GM19452 (cell line): ENCODE measurements around the gene PHOSPHO2.

Experiments
- ATAC-seq: cut with Tn5 transposase; IDR thresholded peaks from one replicate; pipeline ENCODE4 v1.9.1; 2021; ENCODE audit not compliant: unreplicated experiment

PHOSPHO2 gene

DNA sequence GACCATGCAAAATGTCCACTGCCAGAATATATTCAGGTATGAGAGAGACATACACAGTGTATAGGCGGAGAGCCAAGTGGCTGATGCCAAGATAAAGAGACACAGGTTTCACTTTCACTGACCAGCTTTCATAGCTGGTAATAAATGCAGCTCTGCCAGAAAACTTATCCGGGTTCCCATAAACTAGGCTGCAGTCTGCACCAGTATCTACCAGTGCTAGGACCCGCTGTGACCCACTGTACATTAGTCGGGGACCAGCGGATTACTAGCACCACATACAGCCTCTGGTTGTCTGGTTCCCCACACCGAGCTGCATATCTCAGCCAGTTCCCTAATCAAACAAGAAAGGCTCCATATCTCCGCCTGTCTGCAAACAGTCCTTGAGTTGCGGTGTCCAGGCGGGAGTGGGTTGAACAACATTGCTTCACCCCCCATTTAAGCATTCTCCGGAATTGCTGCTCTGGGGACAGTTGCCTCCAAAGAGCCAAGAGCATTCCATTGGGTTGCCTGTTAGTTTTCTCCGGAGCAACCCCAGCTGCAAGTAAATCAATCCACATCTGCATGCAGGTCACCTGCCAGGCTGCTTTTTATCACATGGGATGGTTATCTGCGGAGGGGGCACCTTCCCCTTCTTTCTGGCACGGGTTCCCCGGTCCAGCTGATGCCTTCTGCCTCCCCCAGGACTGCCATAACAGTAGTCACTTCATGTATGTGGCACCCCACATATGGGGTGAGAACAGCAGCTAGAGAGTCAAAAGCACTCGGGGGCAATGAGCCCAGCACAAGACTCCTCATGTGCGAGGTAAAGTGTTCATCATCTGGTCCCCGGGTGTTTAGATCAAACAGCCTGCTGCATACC is 21.3 kb downstream of the PHOSPHO2 start:
- ATAC-seq, result no peak

DNA sequence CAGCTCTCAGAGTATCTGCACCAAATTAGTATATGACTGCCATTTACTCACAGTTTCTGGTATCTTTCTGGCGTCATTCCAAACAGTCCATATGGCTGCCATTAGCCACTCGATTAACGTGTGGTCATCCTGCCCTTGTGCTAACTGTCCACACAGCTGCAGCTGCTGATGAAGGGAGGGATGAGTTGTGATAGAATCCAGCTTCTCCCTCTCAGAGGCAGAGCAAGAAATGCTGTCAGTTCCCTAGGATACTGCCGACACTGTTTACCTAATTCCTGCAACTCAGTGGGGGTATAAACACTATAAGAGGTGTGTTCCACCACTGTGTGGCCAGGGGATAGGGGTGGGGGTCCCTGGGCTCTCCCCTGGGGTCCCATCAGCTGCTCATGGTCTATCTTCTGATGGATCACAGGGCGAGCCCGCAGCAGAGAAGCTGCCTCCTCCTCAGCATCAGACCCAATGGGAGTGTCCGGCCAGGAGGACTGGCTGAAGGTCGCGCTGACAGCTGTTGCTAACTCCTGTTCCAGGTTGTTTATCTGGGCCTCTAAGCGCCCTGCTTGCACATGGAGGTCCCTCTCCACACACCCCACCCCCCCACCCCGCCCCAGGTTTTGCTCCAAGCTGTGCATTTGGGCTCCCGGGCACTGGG is 22.1 kb downstream of the PHOSPHO2 start:
- ATAC-seq, result no peak

DNA sequence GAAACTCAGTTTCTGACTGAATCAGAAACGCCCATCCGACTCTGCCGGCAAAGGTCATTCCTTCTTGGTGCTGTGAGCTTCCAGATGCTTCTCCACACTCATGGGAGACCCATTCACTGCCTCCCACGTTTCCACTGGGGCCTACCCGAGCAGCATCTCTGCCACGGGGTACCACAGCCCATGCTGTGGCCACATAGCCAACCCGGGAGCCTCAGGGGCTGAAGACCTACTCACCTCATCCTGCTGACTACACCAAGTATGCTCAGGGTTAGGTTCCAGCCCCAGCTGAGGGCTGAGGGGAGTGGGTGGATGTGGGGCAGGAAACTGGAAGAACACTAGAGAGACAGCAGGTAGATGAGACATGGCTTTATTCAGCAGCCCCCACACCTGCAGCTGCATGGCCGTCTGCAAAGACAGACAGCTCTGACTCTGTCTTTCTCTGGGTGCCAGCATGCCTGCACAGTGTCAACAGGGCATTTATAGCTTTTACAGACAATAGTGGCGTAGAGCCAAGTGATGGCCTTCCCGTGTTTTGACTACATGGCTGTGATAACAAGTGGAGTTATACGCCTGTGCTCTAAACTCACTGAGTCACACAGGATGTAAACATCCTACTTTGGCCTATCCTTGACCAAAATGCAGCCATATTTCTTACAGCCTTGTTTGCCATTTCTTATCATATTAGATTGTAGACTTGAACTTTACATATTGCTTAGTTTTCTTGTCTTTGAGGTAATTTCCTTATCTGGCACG is 22.8 kb downstream of the PHOSPHO2 start:
- no peak for ATAC-seq

DNA sequence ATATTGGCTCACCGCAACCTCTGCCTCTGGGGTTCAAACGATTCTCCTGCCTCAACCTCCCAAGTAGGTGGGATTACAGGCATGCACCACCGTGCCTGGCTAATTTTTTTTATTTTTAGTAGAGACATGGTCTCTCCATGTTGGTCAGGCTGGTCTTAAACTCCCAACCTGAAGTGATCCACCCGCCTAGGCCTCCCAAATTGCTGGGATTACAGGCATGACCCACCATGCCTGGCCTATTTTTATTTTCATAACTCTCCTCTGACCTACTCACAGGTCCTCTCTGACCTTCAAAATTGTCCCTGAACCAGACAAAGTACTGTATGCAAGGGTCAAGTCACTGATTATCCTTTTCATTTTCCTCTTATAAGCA is 23.4 kb downstream of the PHOSPHO2 start:
- ATAC-seq, result no peak

DNA sequence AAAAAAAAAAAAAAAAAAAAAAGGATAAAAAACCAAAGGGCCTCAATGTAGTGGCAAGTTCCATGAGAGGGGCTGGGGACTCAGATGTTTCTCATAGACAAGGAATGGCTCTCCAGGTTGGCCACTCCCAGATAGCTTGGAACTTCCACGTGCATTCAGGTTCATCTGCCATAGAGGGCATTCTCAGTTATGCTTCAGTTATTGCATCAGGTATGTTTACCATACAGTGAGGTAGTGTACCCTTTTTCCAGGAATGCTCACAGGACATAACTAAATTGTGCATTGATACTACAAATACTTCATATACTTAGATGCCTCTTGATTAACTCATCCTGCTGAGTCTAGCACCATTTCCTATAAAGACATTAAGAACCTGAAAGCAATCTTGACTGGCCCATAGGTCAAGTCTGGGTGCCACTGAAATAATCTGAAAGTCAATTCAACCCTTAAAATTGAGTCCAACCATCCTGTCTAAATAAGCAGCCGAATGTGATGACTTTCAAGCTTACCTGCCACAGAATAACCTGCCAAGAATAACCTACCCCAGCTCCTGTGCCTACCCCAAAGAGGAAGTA is 24.7 kb downstream of the PHOSPHO2 start:
- ATAC-seq, result no peak

DNA sequence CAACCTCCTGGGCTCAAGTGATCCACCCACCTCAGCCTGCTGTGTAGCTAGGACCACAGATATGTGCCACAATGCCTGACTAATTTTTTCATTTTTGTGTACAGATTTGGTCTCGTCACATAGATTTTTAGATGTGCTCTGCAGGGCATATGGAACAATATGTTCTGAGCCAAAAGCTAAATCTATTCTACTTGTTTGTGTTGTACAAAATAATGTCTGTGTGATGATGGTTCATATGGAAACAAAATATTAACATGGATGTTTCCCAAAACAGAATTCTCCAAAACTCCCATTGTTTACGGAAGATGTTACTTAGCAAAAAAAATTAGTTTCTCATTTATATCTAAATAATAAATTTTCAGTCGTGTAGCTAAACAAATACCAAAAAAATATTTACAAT is 26.7 kb downstream of the PHOSPHO2 start:
- ATAC-seq, result no peak

DNA sequence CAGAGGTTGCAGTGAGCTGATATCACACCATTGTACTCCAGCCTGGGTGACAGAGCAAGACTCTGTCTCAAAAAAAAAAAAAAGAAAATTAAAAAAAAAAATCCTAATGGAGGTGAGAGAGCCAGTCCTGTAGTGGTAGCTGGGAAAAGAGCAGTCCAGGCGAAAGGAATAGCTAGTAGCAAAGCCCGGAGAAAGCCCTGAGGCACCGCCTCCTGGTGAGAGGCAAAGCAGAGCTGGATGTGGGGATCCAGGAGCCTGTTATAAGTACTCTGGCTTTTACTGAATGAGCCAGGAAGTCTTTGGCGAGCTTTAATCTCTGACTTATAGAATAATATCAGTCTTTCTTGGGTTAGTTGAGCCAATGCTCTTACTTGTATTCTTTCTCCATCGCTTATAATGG is 32.8 kb downstream of the PHOSPHO2 start:
- no peak for ATAC-seq

DNA sequence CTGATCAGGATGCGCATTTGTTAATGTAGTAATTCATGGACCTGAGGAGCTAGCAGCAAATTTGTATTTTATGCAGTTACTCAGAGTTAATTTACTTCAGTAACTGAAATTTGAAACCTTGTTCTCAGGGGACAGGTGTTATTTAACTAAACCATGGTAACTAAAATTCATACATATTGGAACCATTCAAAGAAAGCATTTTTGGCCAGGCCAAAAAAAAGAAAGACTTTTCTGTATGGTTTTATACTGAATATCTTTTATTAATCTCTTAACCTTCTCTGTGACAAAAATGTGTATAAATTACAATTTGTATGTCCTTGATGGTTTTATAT is 35.0 kb downstream of the PHOSPHO2 start:
- no peak for ATAC-seq

DNA sequence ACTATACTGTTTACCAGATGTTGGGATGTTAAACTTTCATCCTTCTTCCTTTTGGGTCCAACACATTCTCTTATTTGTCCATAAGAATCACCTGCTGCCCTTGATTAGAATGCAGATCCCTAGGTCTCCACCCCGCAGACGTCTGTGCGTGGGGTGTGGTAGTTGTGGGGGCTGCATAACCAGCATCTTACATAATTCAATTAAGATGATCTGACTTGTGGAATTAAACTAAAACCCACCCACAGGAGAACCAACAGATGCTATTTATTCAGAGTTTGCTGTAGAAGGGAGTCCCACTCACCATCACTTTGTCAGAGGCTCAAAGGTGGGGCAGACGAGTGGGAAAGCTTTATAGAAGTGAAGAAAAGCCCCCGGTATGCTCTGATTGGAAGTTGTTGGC is 37.8 kb downstream of the PHOSPHO2 start:
- no peak for ATAC-seq

DNA sequence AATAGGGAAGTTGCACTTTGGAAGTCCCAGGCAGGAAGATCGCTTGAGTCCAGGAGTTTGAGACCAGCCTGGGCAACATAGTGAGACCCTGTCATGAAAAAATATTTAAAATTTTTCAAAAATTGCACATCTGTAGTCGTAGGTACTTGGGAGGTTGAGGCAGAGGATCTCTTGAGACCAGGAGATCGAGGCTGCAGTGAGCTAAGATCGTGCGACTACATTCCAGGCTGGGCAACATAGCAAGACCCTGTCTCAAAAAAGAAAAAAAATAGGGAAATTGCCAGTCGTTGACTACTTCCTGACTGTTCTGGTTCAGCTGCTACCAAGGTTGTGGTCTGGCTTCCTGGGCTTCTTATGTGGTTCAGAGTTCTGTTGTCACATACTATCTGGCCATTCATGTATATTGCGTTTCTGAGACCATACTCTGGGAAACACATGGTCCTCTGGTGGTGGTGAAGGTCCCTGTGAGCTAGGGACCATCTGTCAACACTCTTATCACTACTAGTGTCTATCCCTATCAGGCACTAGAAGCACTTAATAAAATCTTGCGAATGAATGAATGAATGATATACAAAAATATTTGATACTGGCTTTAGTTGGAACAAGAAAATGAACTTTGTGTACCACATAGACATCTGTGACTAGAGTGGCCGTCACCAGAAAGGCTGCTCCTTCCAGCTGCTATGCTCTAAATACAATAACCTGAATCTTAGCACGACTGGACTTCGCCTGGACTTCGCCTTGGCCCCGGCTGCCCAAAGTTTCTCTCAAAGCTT is 38.5 kb downstream of the PHOSPHO2 start:
- ATAC-seq, result no peak

DNA sequence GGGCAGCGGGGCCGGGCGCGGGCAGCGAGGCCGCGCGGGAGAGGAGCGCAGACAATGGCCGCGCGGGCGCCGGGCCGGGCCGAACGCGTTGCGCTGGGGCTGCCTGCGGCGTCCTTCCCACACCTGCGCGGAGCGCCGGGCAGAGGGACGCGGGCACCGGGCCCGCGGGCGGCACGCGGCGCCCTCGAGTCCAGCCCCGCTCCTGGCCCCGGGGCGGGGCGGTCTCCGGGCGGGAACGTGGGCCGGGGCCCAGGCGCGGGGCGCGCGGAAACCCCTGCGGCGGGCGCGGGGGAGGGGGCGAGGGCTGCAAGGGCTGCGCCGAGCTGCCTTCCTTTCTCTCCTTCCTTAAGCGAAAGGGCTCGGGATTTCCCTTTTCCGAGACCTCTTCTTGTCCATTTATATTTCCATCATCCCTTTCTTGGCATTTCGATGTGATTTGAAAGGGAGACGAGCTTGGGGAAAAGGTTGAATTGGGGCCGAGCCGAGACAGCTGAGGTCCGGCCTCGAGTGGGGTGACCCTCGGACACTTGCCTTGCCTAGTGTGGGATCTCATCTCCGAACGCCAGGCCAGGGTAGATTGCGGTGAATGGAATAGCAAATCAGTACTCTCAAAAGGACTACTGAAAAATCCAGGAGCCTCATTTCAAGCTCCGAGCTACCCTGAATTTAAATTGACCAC is 40.0 kb downstream of the PHOSPHO2 start:
- ATAC-seq, result peak; percentile 47

DNA sequence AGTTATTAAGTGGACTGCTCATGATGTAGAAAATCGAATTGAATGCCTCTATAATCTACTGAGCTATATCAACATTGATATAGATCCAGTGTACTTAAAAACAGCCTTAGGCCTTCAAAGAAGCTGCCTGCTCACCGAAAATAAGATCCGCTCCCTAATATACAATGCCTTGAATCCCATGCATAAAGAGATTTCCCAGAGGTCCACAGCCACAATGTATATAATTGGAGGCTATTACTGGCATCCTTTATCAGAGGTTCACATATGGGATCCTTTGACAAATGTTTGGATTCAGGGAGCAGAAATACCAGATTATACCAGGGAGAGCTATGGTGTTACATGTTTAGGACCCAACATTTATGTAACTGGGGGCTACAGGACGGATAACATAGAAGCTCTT is 41.4 kb downstream of the PHOSPHO2 start:
- no peak for ATAC-seq

DNA sequence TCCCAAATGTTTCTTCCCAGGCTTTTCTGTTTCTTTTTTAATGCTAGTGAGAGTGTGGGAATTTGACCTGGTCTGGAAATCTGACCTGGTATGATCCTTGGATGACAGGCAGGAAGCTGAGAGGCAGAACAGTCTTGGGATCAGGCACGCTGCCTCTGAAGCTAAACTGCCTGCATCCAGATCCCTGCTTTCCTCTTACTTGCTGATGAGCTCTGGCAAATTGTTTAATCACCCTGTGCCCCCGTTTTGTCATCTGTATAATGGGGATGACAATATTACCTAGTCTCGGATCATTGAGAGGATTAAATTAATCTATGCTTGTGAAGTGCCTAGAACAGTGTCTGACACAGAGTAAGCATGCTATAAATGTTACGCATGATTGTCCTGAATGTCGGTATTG is 42.6 kb downstream of the PHOSPHO2 start:
- no peak for ATAC-seq

DNA sequence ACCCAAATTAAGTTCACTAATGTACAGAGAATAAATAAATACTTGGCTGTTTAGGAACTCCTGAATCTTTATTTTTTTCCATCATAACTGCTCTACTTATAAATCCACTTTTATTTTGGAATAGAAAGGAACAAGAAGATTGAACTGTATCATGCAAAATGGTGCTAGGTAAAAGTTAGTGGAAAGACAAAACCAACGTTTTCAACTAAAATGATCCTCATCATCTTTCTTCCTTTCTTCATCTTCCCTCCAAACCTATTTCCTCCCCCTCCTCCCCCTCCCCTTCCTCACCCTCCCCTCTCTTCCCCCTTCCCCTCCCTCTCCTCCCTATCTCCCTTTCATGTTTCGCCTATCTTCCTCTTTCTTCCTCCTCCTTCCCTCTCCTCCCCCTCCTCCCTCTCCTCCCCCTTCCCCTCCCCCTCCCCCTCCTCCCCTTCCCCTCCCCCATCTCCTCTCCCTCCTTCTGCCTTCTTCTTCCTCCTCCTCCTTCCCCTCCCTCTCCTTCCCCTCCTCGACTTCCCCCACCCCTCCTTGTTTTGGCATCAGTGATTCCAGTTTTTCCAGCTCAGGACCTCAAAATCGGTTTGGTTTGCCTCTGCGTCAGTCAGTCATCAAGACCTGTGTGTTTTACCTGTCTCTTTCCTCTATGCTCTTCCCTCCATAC is 44.4 kb downstream of the PHOSPHO2 start:
- ATAC-seq, result no peak

DNA sequence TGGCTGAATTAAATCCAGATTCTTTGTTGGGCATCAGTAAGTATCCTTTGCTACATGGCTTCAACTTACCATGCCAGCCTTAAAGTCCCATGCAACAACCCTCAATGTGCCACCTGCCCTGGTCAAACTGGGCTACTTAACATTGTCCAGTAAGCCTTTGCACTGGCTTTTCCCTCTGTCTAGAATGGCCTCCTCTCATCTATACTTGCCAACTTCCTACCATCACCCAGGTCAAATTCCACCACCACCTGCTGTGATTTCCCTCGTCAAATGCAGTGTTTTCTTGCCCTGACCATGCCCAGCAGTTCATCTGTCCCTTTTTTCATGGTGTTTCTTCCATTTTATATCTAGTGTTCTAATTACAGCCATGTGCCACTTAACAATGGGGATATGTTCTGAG is 45.1 kb downstream of the PHOSPHO2 start:
- ATAC-seq, result no peak

DNA sequence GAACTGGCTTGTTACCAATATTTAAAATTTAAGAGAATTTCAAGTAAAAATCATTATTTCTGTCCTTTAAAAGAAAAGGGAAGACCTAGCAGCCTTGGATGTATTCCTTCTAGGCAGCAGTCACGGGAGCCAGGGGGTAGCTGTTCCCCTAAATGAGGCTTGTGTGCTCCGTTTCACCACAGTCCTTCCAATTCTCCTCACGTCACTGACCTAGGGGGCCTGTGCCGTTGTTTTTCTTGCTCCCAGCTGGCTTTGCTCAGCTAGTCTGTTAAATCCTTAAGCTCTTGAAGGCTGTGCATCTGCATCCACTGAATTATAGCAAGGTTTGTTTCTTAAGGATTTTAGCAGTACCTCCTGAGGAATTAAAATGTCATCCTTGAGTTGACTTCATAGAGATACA is 49.3 kb downstream of the PHOSPHO2 start:
- no peak for ATAC-seq

DNA sequence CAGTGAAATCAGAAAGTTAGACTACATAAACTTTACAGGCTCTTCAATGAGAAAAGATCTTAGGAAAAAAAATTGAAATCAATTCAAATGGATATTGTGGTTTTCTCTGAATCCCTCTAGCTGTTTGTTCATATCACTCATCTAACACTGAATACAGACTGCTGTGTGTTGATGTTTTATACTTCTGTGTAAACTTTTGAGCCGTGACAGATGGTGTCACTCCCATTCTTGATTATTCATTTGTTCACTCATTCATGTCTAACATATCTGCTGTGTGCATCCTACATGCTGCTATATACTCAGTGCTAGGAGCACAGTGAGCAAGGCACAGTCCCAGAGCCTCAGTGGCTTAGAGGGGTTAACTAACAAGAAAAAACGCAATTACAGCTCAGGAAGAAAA is 52.0 kb downstream of the PHOSPHO2 start:
- ATAC-seq, result no peak

DNA sequence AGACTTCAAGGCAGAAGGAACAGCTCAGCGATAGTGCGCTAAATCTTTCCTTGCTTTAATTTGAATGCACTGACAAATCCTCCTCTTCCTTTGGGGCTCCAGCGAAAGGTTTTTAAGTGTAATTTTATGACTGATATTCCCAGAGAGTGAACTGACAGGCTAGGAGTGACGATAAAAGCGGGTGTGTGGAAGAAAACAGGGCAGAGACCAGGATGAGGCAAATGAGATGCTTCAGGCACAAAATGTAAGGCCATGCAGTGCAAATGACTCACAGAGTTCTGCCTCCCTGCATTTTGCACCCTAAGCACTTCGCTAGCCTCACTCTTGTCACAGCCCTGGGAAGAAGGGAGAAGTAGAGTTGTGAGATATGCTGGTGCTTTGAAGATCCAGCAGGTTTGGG is 54.0 kb downstream of the PHOSPHO2 start:
- no peak for ATAC-seq
